Measurements from ENCODE around the gene APBA2. TPM values are rescaled to one million over a fixed set of nuclear protein-coding genes. Genes with fewer than 3 reads are reported as not detected.

APBA2 gene
- total RNA-seq, 1 experiment from 2014 or later = 53.3 TPM

DNA sequence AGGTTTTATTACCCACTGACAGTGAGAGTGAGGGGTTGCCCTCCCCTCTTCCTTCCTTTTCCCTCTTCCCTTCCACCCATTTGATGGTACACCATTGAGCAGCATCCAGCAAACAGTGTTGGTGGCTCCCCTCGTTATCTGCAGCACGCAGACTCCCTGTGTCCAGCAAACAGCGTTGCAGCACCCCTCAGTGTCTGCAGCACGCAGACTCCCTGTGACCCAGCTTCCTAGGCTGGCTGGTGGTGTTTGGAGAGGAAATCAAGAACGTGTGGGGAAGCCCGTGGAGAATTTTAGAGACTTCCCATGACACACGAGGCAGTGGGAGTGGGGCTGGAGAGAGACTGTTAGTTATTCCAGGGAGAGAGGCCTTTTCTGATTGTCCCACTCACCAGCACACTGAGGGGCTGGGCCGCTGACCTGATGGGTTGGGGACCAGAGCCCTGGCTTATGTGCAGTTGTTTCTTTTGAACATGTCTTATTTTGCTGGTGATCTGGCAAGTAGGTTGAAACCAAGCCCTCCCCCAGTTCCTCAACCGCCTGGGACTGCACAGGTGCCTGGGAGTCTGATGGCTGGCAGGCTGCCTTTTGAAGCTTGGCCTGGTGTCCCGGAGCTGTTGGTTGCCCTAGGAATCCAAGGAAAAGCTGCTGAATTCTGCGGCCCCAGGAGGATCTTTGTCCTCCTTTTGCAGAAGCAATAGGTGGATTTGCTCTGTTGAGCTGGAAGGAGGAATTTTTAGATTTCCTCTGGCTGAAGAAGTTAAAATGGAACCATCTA, 19.0 kb downstream of the APBA2 start:
- Histone ChIP-seq H3K27ac (no peak overlapping the region), H3K9me3 (replicated peaks) (no peaks in the 10 kb centered on the region), H3K4me1 (replicated peaks) (peaks cover 10% of the 10 kb centered on the region), H3K27me3 (replicated peaks) (no peaks in the 10 kb centered on the region), H3K4me3 (no peak overlapping the region), H3K36me3 (no peaks in the 10 kb centered on the region)
- no peak for DNase-seq (ENCODE audit: low read depth in 1 of 2, low spot score in 2 of 2)

DNA sequence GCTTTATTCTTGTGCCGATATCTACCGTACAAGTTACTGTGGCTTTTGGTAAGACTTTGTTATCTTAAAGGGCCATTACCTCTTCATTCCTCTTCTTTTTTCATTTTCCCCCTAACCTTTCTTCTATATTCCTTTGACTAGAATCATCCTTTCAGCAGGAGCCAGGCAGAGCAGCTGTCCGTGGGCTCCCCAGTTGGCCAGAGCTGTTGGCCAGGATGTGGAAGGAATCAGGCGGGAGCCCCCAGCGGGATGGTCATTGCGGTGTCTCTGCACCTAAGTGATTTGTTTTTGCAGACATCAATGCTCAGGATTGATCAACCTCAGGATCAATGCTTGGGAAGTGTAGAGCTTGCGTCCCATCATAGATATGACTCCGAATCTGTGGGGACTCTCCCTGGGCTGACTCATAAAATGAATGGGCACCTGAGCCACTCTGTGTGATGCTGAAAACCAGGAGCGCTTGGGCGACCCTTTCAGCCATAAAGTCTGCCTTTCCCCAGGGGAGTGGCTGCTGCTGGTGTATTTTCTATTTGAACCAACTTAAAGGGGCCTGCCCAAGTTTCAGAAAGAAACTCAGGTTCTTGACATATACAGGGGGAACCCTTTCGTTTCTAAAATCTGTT, 21.7 kb downstream of the APBA2 start:
- DNase-seq (ENCODE audit: low read depth in 1 of 2, low spot score in 2 of 2) = no peak
- Histone ChIP-seq H3K9me3 (replicated peaks) (no peaks in the 10 kb centered on the region), H3K36me3 (no peaks in the 10 kb centered on the region), H3K27ac (no peak overlapping the region), H3K27me3 (replicated peaks) (no peaks in the 10 kb centered on the region), H3K4me1 (replicated peaks) (no peaks in the 10 kb centered on the region), H3K4me3 (no peak overlapping the region)

DNA sequence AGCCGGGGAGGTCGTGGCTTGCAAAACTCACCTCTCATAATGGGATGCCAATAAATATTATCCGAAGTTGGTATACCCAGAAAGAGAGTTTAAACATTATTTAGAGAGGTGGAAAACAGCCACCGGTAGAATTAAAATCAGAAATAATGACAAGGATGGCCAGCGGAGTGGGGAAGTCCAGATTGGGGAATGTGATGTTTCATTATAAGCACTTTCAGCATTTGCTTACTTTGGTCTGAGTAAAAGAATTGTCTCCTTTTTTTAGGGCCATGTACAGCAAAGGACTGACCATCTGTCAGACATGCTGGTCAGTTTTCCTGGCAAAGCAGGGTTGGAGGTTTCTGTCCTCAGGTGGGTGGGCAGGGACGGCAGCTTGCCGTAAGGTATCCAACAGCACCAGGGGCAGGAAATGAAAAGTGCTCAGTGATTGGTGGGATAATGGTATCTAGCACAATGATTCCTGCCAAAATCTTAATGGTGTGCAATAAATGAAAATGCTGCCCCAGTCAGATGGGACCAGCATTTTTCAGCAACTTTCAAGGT, 24.3 kb downstream of the APBA2 start:
- Histone ChIP-seq H3K9me3 (replicated peaks) (no peaks in the 10 kb centered on the region), H3K4me1 (replicated peaks) (no peaks in the 10 kb centered on the region), H3K4me3 (no peak overlapping the region), H3K27me3 (replicated peaks) (no peaks in the 10 kb centered on the region), H3K27ac (no peak overlapping the region), H3K36me3 (no peaks in the 10 kb centered on the region)
- DNase-seq (ENCODE audit: low read depth in 1 of 2, low spot score in 2 of 2) = no peak

DNA sequence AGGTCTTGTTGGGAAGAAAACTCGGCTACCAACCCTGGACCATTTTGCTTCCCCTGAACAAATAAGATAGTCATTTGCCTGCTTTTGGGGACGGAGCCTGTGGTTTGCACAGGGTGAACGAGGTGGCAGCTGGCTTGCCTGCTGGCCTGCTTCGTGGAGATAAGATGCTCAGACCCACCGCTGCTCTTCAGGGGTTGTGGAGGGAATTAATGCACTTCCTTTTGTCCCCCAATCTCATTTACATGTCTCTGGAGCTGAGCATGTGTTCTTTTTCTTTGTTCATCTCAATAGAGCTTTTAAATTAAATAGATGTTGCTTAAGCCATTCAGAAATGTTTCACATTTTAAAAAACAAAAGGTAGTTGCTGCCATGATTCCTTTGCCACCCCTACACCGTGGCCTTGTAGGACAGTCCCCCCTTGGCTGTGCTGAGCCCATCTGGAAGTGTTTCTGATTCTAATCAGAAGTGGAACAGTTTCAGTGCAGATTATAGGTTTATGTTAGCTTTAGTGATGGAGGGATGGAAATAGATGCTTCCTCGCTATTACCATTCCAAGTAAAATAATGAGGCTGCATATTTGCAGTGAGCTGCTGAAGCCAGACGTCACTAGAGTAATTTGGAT, 25.6 kb downstream of the APBA2 start:
- DNase-seq (ENCODE audit: low read depth in 1 of 2, low spot score in 2 of 2) = no peak
- H3K27ac ChIP-seq = no peak overlapping the region
- H3K4me1 ChIP-seq (replicated peaks) = no peaks in the 10 kb centered on the region
- no peak overlapping the region for H3K4me3 ChIP-seq
- 0 out of 2 replicates have a peak, but pooled peaks cover 4% of the 10 kb centered on the region for H3K9me3 ChIP-seq (replicated peaks)
- 0 out of 2 replicates have a peak, but pooled peaks cover 3% of the 10 kb centered on the region for H3K36me3 ChIP-seq
- H3K27me3 ChIP-seq (replicated peaks) = no peaks in the 10 kb centered on the region

DNA sequence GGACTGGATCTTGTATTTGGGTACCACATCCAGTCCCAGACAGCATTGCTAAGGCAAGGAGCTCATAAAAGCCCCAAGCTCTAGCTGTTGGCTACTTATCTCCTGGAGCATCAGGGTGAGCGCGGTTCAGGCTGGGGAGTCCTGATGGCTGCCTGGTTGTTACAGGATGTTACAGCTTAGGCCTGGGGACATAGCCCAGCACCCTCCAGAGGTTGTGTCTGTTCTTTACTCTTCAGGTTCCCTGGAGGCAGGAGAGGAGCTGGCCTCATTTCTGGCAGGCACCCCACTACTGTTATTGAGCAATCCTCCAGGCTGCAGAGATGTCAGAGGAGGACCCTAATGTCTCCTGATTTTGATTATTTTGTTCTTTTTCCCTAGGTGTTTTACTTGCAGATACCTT, 26.6 kb downstream of the APBA2 start:
- no peak for DNase-seq (ENCODE audit: low read depth in 1 of 2, low spot score in 2 of 2)
- H3K4me1 ChIP-seq (replicated peaks) = no peaks in the 10 kb centered on the region

DNA sequence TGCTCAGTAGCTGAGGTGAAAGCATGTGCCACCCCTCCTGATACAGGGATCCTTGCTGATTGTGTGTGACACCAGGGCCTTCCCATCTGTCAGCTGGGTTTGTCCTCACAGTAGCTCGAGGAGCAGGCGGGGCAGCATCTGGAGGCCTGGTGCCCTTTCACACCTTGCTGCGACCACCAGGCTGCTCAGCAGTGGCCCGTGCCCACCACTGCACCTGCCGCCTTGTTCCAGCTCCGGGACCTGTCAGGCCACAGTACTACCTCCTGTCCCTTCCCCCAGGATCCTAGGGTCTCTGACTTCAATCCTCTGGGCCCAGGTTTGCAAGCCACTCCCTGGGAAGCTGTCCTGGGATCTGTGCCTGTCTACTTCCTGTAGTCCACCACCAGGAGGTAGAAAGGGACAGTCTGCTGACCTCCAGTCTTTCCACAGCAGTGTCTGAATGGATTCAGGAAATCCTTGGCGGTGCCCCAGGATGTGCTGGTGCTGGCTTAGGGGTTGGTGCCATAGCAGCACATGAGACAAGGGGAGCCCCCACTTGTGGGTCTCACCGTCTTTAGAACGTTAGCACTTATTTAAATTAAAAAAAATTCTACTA, 27.5 kb downstream of the APBA2 start:
- Histone ChIP-seq H3K27me3 (replicated peaks) (no peaks in the 10 kb centered on the region), H3K36me3 (0 out of 2 replicates have a peak, but pooled peaks cover 3% of the 10 kb centered on the region), H3K4me3 (no peak overlapping the region), H3K9me3 (replicated peaks) (0 out of 2 replicates have a peak, but pooled peaks cover 4% of the 10 kb centered on the region), H3K4me1 (replicated peaks) (no peaks in the 10 kb centered on the region), H3K27ac (no peak overlapping the region)
- DNase-seq (ENCODE audit: low read depth in 1 of 2, low spot score in 2 of 2) = peak in 1 of 2 experiments; percentile 9

More for the DNA sequence above, 26.6 kb downstream of the APBA2 start:
- H3K27me3 ChIP-seq (replicated peaks) = no peaks in the 10 kb centered on the region
- H3K27ac ChIP-seq = no peak overlapping the region
- no peak overlapping the region for H3K4me3 ChIP-seq
- H3K9me3 ChIP-seq (replicated peaks) = 0 out of 2 replicates have a peak, but pooled peaks cover 4% of the 10 kb centered on the region
- 0 out of 2 replicates have a peak, but pooled peaks cover 3% of the 10 kb centered on the region for H3K36me3 ChIP-seq

DNA sequence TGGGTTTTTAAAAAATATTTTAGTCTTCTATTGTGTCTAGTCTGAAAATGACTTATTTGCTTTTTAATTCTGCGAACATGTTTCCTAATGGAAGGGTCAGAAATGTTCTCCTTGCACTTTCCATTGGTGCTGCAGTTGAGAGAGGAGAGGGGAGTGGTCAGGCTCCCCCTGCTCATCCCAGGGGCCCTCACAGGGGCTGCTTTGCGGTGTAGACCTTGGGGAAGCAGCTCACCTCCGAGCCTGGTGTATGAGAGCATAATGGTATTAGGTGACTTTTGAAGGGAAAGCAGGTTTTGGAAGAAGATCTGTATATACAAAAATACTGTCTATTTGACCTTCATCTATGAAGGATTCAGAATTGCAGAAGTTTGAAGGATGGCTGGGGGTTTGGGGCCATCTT, 28.3 kb downstream of the APBA2 start:
- DNase-seq (ENCODE audit: low read depth in 1 of 2, low spot score in 2 of 2) = no peak
- Histone ChIP-seq H3K36me3 (0 out of 2 replicates have a peak, but pooled peaks cover 3% of the 10 kb centered on the region), H3K9me3 (replicated peaks) (0 out of 2 replicates have a peak, but pooled peaks cover 4% of the 10 kb centered on the region), H3K4me1 (replicated peaks) (no peaks in the 10 kb centered on the region), H3K27ac (no peak overlapping the region), H3K27me3 (replicated peaks) (no peaks in the 10 kb centered on the region), H3K4me3 (no peak overlapping the region)

DNA sequence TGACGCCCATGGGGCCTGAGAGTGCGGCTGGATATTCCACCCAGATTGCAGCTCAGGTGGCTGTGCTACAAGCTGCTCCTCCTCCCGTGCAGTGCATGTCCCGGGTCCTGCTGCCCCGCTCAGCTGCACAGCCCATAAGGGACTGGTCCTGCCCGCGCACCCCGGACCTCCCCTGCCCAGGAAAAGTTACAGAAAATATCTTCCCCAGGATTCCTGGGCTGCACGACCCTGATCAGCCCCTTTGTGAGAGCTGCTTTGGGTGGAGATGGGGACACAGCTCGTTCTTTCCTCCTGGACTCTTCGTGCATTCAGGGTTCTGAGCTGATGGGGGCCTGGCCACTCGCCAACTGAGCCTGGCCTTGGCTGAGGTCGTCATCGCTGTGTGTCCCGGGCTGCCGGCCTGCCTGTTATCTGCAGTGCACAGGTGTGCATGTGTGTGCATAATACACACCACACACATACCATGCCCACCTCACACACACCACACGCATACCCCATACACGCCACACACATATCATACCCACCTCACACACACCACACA, 28.8 kb downstream of the APBA2 start:
- no peaks in the 10 kb centered on the region for H3K27me3 ChIP-seq (replicated peaks)
- H3K4me3 ChIP-seq = no peak overlapping the region
- no peak overlapping the region for H3K27ac ChIP-seq
- H3K9me3 ChIP-seq (replicated peaks) = 0 out of 2 replicates have a peak, but pooled peaks cover 4% of the 10 kb centered on the region
- 0 out of 2 replicates have a peak, but pooled peaks cover 3% of the 10 kb centered on the region for H3K36me3 ChIP-seq
- no peaks in the 10 kb centered on the region for H3K4me1 ChIP-seq (replicated peaks)
- DNase-seq (ENCODE audit: low read depth in 1 of 2, low spot score in 2 of 2) = no peak

DNA sequence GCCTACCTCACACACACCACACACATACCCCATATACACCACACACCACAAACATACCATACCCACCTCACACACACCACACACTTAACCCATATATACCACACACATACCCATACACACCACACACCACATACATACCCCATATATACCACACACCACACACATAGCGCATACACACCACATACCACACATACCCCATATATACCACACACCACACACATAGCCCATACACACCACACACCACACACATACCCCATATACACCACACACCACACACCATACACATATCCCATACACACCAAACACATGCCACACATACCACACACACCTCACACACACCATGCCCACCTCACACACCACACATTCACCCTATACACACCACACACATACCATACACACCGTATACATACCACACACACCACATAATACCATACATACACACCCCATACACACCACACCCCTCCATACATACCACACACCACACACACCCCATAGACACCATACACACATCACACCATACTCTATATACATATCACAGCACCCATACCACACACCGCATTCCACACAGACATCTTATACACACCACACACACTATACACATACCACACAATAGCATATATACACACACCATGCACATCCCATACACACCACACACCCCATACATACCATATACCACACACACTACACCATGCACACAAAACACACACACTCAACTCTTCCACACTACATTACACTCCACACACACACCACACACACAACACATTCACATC, 29.5 kb downstream of the APBA2 start:
- Histone ChIP-seq H3K27me3 (replicated peaks) (no peaks in the 10 kb centered on the region), H3K9me3 (replicated peaks) (0 out of 2 replicates have a peak, but pooled peaks cover 4% of the 10 kb centered on the region), H3K4me3 (no peak overlapping the region), H3K36me3 (0 out of 2 replicates have a peak, but pooled peaks cover 3% of the 10 kb centered on the region), H3K4me1 (replicated peaks) (no peaks in the 10 kb centered on the region), H3K27ac (no peak overlapping the region)
- no peak for DNase-seq (ENCODE audit: low read depth in 1 of 2, low spot score in 2 of 2)

DNA sequence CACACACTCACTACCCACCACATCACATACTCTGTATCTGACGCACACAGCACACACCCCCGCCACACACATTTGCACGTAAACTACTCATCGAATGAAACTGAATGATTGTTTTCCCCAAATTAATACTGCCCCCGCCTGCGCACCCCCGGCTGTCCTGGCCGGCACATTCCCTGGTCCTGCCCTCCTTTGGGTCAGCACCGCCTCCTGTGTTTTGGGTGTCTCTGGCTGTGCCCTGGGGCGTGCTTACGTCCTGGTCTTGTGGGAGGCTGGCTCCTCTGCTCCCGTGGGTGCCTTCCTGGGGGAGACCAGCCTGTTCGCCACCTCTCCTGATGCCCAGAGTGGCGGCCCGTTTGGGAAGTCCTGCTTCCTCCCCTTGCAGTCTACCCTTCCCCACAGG, 30.2 kb downstream of the APBA2 start:
- Histone ChIP-seq H3K36me3 (0 out of 2 replicates have a peak, but pooled peaks cover 3% of the 10 kb centered on the region), H3K9me3 (replicated peaks) (0 out of 2 replicates have a peak, but pooled peaks cover 4% of the 10 kb centered on the region), H3K4me1 (replicated peaks) (no peaks in the 10 kb centered on the region), H3K27me3 (replicated peaks) (no peaks in the 10 kb centered on the region), H3K27ac (no peak overlapping the region), H3K4me3 (no peak overlapping the region)
- no peak for DNase-seq (ENCODE audit: low read depth in 1 of 2, low spot score in 2 of 2)

DNA sequence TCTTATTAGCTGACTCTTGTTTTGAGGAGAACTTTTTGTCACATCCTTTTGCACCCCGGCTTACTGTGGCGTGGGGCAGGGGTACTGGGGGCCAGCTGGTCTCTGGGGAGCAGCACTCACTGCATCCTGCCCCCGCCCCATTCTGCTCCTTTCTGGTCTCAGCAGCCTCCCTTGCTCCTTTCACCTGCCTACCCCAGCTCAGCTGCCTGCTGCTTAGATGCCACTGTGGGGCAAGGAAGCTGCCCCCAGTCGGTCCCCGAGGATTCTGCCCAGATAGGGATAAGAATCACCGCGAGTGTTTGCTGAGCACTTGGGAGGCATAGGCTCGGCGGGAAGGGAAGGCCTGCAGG, 32.0 kb downstream of the APBA2 start:
- Histone ChIP-seq H3K27ac (no peak overlapping the region), H3K4me1 (replicated peaks) (no peaks in the 10 kb centered on the region), H3K4me3 (no peak overlapping the region), H3K9me3 (replicated peaks) (0 out of 2 replicates have a peak, but pooled peaks cover 4% of the 10 kb centered on the region), H3K36me3 (peaks cover 3% of the 10 kb centered on the region; the same call in 1 of the 2 replicates), H3K27me3 (replicated peaks) (no peaks in the 10 kb centered on the region)
- DNase-seq (ENCODE audit: low read depth in 1 of 2, low spot score in 2 of 2) = no peak

DNA sequence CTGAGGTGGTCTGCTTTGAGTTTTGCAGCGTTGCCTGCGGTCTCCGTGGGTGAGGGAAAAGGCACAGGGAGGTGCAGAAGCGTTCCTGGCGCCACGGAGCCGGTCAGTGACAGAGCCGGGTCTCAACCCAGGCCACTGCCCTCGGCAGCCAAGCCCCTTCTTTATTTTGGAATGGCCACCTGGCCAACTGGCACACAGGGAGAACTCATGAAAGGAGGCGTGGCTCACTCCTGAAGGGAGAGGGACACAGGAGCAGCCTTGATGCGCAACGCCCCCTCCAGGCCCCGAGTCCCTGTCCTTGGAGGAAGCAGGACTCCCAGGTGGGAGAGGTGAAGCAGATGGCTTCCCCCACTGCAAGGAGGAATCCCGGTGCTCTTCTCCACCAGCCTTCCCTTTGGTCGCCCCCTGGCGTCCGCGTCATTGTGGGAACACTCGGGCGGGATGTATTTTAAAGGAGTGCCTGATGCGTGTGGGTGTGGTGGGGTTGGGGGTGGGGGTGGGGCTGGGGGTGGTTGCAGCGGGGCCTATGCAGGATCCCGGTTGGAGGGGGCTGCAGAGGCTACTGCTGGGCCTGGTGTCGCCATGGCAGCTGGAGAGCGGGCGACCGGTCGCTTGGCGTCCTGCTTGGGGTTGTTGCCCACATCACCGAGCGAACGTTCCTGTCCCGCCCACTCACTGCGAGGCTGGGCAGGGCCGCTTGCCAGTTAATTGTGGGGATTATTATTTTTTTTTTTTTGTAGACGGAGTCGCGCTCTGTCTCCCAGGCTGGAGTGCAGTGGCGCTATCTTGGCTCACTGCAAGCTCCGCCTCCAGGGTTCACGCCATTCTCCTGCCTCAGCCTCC, 32.6 kb downstream of the APBA2 start:
- DNase-seq (ENCODE audit: low read depth in 1 of 2, low spot score in 2 of 2) = no peak
- Histone ChIP-seq H3K9me3 (replicated peaks) (0 out of 2 replicates have a peak, but pooled peaks cover 4% of the 10 kb centered on the region), H3K27ac (no peak overlapping the region), H3K4me1 (replicated peaks) (no peaks in the 10 kb centered on the region), H3K27me3 (replicated peaks) (no peaks in the 10 kb centered on the region), H3K36me3 (peaks cover 3% of the 10 kb centered on the region; the same call in 1 of the 2 replicates), H3K4me3 (no peak overlapping the region)
